Keratinocyte (primary cell): ENCODE results near the gene SLC41A3.

Experiments used
- CTCF ChIP-seq, 3 experiments: IDR thresholded peaks in 1 of 3; conservative IDR thresholded peaks in 1 of 3; optimal IDR thresholded peaks in 1 of 3; 2 replicates in 2 of 3; 3 replicates in 1 of 3; pipeline versions ENCODE3 to v1.5.1; 2011; ENCODE audit warnings: low read length in 3 of 3, mild to moderate bottlenecking in 3 of 3, moderate library complexity in 2 of 3, control low read depth in 1 of 3, inconsistent platforms in 1 of 3; ENCODE audit not compliant: insufficient read depth in 2 of 3; ENCODE audit errors: extremely low read depth in 1 of 3
- EZH2 ChIP-seq: IDR thresholded peaks from one replicate; pipeline ENCODE4 v1.6.1; 2012; ENCODE audit warnings: inconsistent platforms, mild to moderate bottlenecking, low read length, moderate library complexity

GRCh38 chr3:126109880-126110235 is 25.9 kb upstream of the SLC41A3 start:
- TF ChIP-seq CTCF (optimal IDR thresholded peaks at IDR 0.05 in 1 of 3, IDR thresholded peaks at IDR 0.05 in 1 of 3, conservative IDR thresholded peaks at IDR 0.05 in 1 of 3; ENCODE audit: extremely low read depth in 1 of 3, insufficient read depth in 2 of 3, low read length in 3 of 3) (no peak), EZH2 (no peak)
